K562 (cell line): Measurements from ENCODE around the gene SZT2. TPM values are rescaled to one million over a fixed set of nuclear protein-coding genes. Genes with fewer than 3 reads are reported as not detected.

ENCODE experiments used
- CBX5 ChIP-seq: IDR thresholded peaks from 2 replicates; pipeline ENCODE4 v1.6.1; 2014; ENCODE audit warnings: low read depth, borderline replicate concordance
- DIDO1 ChIP-seq: fragments of 450-650 bp; IDR thresholded peaks from 2 replicates; pipeline ENCODE4 v1.6.1; 2016; ENCODE audit warnings: low read depth, missing biosample characterization, missing genetic modification characterization
- ELF2 ChIP-seq: fragments of 250-450 bp; sonication (Bioruptor Pico); IDR thresholded peaks from 2 replicates; pipeline ENCODE4 v1.5.0; 2021; ENCODE audit warnings: mild to moderate bottlenecking
- NCOA4 ChIP-seq: fragments of 450-650 bp; IDR thresholded peaks from 2 replicates; pipeline ENCODE4 v1.6.1; 2018; ENCODE audit warnings: mild to moderate bottlenecking; ENCODE audit not compliant: partially characterized antibody
- PHB2 ChIP-seq: fragments of 450-650 bp; IDR thresholded peaks from 2 replicates; pipeline ENCODE4 v1.6.1; 2017; ENCODE audit warnings: low read depth
- RBM17 ChIP-seq: fragments of 200-400 bp; formaldehyde crosslinking; IDR thresholded peaks from 2 replicates; pipeline ENCODE4 v1.6.1; 2017; ENCODE audit warnings: low read depth, mild to moderate bottlenecking, low read length, borderline replicate concordance
- SMARCC2 ChIP-seq: fragments of 450-650 bp; IDR thresholded peaks from 2 replicates; pipeline ENCODE4 v1.6.1; 2017; ENCODE audit warnings: antibody characterized with exemption, moderate library complexity, mild to moderate bottlenecking, low read depth
- TEAD4 ChIP-seq, 2 experiments: sonication (generic) in 1 of 2; formaldehyde crosslinking in 1 of 2; IDR thresholded peaks; 2 replicates each; pipeline versions ENCODE4 v1.6.1 to v1.8.0; 2012 to 2022; ENCODE audit warnings: borderline replicate concordance in 1 of 2, inconsistent platforms in 1 of 2, low read length in 1 of 2, mild to moderate bottlenecking in 1 of 2, missing genetic modification reagents in 1 of 2
- ZNF41 ChIP-seq: fragments of 250-450 bp; sonication (Bioruptor Pico); conservative IDR thresholded peaks from 2 replicates; pipeline ENCODE4 v1.4.0; 2020; ENCODE audit warnings: mild to moderate bottlenecking
- ZNF507 ChIP-seq: conservative IDR thresholded peaks from 2 replicates; pipeline ENCODE4 v1.6.1; 2017; ENCODE audit warnings: missing genetic modification characterization, missing compliant biosample characterization
- ZNF583 ChIP-seq: fragments of 250-450 bp; sonication (Bioruptor Pico); IDR thresholded peaks from 2 replicates; pipeline ENCODE4 v1.4.0; 2020
- polyA plus RNA-seq, 8 experiments: library from polyadenylated mRNA; depleted of rRNA in 4 of 8; stranded (reverse) in 5 of 8; unstranded in 3 of 8; fragments of >200 nt; fragmentation: Nextera tagmentation in 2 of 8; fragmentation: Illumina TruSeq in 1 of 8; extraction: Ambion mirVana in 2 of 8; extraction: Trizol in 1 of 8; gene quantifications; 2 replicates each; pipeline versions ENCODE4 v1.2.1 to v1.2.3, GENCODE V29; 2011 to 2014; ENCODE audit warnings: inconsistent platforms in 1 of 8, missing spikeins in 1 of 8
- total RNA-seq, 7 experiments: library from RNA; depleted of rRNA in 6 of 7; stranded (reverse); fragments of >200 nt in 6 of 7; fragmentation: Illumina TruSeq in 2 of 7; extraction: Trizol in 2 of 7; gene quantifications; 2 replicates each; pipeline versions ENCODE4 v1.2.1 to v1.2.3, GENCODE V29; 2011 to 2021; ENCODE audit warnings: low replicate concordance in 1 of 7
- TF ChIP-seq, protein P1 (sequence below): sonication (generic); formaldehyde crosslinking; IDR thresholded peaks from 2 replicates; pipeline ENCODE4 v1.8.1; 2023; ENCODE audit warnings: mild to moderate bottlenecking, missing genetic modification reagents
- TF ChIP-seq, protein P2 (sequence below): conservative IDR thresholded peaks from 2 replicates; pipeline ENCODE4 v1.6.1; 2011; ENCODE audit warnings: low read depth, mild to moderate bottlenecking, low read length; ENCODE audit not compliant: control insufficient read depth
- TF ChIP-seq, protein P3 (sequence below): sonication (generic); formaldehyde crosslinking; IDR thresholded peaks from 2 replicates; pipeline ENCODE4 v1.9.0; 2022; ENCODE audit warnings: mild to moderate bottlenecking, missing genetic modification reagents
- TF ChIP-seq, protein P4 (sequence below): sonication (generic); formaldehyde crosslinking; IDR thresholded peaks from 2 replicates; pipeline ENCODE4 v1.8.1; 2023; ENCODE audit warnings: missing genetic modification reagents, mild to moderate bottlenecking, borderline replicate concordance
- TF ChIP-seq, protein P5 (sequence below): fragments of 250-450 bp; sonication (Bioruptor Pico); IDR thresholded peaks from 2 replicates; pipeline ENCODE4 v1.5.0; 2020; ENCODE audit warnings: mild to moderate bottlenecking

SZT2 gene
- total and polyA plus RNA-seq, 9 of the 15 experiments (the other 6 are each of a cell fraction or from before 2014, with no cell fraction given), result 0.88 to 31.0 (median 12.8) TPM

DNA sequence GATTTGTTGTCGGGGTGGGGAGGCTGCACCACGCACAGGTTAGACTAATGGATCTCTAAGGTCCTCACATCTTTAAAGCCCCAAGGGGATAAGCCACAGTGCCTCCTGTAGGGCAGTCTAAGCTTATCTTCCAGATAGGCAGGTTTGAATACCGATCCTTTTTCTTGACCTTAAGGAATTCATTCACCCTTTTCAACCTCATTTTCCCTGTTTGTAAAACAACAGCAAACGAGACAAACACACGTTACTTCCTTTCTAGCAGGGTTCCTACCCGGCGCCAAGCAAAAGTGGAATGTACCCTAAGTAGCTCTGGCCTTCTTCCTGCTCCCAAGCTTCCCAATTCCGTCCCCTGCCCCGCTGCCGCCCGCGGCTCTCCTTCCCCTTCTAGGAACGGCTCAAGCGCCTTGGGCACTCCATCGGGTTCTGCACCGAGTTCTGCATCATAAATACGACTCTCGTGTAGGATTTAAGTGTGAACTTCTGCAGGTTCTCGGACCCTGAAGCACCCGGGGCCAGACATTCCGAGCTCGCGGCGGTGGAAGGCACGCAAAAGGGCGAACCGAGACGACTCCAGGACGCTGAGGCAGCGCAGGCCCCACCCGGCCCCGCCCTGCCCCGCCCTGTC is 31.5 kb upstream of the SZT2 start (continued):
- TF ChIP-seq, protein P1, sequence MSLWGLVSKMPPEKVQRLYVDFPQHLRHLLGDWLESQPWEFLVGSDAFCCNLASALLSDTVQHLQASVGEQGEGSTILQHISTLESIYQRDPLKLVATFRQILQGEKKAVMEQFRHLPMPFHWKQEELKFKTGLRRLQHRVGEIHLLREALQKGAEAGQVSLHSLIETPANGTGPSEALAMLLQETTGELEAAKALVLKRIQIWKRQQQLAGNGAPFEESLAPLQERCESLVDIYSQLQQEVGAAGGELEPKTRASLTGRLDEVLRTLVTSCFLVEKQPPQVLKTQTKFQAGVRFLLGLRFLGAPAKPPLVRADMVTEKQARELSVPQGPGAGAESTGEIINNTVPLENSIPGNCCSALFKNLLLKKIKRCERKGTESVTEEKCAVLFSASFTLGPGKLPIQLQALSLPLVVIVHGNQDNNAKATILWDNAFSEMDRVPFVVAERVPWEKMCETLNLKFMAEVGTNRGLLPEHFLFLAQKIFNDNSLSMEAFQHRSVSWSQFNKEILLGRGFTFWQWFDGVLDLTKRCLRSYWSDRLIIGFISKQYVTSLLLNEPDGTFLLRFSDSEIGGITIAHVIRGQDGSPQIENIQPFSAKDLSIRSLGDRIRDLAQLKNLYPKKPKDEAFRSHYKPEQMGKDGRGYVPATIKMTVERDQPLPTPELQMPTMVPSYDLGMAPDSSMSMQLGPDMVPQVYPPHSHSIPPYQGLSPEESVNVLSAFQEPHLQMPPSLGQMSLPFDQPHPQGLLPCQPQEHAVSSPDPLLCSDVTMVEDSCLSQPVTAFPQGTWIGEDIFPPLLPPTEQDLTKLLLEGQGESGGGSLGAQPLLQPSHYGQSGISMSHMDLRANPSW (CRISPR knock-in tag), result no peak
- TF ChIP-seq, protein P2, sequence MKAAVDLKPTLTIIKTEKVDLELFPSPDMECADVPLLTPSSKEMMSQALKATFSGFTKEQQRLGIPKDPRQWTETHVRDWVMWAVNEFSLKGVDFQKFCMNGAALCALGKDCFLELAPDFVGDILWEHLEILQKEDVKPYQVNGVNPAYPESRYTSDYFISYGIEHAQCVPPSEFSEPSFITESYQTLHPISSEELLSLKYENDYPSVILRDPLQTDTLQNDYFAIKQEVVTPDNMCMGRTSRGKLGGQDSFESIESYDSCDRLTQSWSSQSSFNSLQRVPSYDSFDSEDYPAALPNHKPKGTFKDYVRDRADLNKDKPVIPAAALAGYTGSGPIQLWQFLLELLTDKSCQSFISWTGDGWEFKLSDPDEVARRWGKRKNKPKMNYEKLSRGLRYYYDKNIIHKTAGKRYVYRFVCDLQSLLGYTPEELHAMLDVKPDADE, result no peak
- TF ChIP-seq SMARCC2 (peak; percentile 66; the same call in 1 of the 2 replicates), TEAD4 (IDR thresholded peaks at IDR 0.05; ENCODE audit: low read length) (0 out of 2 replicates have a peak, but pooled peaks have one; percentile 11), TEAD4 (CRISPR knock-in tag; IDR thresholded peaks at IDR 0.05; ENCODE audit: borderline replicate concordance) (no peak), CBX5 (no peak), ELF2 (no peak), DIDO1 (no peak), NCOA4 (no peak), RBM17 (no peak), ZNF583 (CRISPR knock-in tag) (no peak), ZNF507 (tag) (no peak), ZNF41 (CRISPR knock-in tag) (no peak), PHB2 (no peak)
- TF ChIP-seq, protein P3, sequence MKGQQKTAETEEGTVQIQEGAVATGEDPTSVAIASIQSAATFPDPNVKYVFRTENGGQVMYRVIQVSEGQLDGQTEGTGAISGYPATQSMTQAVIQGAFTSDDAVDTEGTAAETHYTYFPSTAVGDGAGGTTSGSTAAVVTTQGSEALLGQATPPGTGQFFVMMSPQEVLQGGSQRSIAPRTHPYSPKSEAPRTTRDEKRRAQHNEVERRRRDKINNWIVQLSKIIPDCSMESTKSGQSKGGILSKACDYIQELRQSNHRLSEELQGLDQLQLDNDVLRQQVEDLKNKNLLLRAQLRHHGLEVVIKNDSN (CRISPR knock-in tag), result no peak
- TF ChIP-seq, protein P4, sequence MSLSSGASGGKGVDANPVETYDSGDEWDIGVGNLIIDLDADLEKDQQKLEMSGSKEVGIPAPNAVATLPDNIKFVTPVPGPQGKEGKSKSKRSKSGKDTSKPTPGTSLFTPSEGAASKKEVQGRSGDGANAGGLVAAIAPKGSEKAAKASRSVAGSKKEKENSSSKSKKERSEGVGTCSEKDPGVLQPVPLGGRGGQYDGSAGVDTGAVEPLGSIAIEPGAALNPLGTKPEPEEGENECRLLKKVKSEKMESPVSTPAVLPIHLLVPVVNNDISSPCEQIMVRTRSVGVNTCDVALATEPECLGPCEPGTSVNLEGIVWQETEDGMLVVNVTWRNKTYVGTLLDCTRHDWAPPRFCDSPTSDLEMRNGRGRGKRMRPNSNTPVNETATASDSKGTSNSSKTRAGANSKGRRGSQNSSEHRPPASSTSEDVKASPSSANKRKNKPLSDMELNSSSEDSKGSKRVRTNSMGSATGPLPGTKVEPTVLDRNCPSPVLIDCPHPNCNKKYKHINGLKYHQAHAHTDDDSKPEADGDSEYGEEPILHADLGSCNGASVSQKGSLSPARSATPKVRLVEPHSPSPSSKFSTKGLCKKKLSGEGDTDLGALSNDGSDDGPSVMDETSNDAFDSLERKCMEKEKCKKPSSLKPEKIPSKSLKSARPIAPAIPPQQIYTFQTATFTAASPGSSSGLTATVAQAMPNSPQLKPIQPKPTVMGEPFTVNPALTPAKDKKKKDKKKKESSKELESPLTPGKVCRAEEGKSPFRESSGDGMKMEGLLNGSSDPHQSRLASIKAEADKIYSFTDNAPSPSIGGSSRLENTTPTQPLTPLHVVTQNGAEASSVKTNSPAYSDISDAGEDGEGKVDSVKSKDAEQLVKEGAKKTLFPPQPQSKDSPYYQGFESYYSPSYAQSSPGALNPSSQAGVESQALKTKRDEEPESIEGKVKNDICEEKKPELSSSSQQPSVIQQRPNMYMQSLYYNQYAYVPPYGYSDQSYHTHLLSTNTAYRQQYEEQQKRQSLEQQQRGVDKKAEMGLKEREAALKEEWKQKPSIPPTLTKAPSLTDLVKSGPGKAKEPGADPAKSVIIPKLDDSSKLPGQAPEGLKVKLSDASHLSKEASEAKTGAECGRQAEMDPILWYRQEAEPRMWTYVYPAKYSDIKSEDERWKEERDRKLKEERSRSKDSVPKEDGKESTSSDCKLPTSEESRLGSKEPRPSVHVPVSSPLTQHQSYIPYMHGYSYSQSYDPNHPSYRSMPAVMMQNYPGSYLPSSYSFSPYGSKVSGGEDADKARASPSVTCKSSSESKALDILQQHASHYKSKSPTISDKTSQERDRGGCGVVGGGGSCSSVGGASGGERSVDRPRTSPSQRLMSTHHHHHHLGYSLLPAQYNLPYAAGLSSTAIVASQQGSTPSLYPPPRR (CRISPR knock-in tag), result no peak
- TF ChIP-seq, protein P5, sequence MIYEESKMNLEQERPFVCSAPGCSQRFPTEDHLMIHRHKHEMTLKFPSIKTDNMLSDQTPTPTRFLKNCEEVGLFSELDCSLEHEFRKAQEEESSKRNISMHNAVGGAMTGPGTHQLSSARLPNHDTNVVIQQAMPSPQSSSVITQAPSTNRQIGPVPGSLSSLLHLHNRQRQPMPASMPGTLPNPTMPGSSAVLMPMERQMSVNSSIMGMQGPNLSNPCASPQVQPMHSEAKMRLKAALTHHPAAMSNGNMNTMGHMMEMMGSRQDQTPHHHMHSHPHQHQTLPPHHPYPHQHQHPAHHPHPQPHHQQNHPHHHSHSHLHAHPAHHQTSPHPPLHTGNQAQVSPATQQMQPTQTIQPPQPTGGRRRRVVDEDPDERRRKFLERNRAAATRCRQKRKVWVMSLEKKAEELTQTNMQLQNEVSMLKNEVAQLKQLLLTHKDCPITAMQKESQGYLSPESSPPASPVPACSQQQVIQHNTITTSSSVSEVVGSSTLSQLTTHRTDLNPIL, result no peak
